ENCODE measurements around the gene CDC16. TPM values are rescaled to one million over a fixed set of nuclear protein-coding genes. Genes with fewer than 3 reads are reported as not detected.
"Not testable (repeated sequence)": the region's sequence is repeated elsewhere in the genome, so short reads cannot be mapped to it uniquely, and the experiment has no call there.

CDC16 gene
- total RNA-seq, 1 donor from 2014 or later: 73.6 TPM

GRCh38 chr13:114257014-114257413, 22.3 kb downstream of the CDC16 start:
- DNase-seq (ENCODE audit: low spot score) (no peak), ATAC-seq (no peak)
- intact Hi-C loops (cut with DNase I): no loop called here

GRCh38 chr13:114258589-114258988, 23.9 kb downstream of the CDC16 start:
- ATAC-seq (no peak), DNase-seq (ENCODE audit: low spot score) (no peak)
- intact Hi-C loops (cut with DNase I): no loop called here

GRCh38 chr13:114259374-114259773, 24.7 kb downstream of the CDC16 start:
- DNase-seq (ENCODE audit: low spot score) (no peak), ATAC-seq (no peak)
- intact Hi-C loops (cut with DNase I): no loop called here

DNA sequence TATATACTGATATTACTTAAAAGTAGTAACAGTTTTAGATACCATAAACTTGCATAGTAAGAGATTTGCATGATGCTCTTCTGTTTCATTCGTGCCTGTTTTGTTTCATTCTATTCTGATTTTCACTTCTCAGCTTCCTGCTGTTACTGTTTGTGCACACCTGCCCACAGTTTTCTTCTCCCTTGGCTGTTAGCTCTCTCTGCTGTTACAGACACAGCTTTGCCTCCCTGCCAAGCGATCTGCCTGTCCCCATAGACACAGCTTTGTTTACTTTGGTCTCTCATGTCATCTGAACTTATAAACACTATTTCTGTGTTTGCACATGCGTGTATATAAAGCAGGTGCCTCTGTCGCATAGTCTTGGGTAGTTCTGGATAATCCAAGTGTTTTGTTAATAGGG, 25.3 kb downstream of the CDC16 start:
- no peak for ATAC-seq
- DNase-seq (ENCODE audit: low spot score): no peak
- intact Hi-C loops (cut with DNase I): no loop called here

DNA sequence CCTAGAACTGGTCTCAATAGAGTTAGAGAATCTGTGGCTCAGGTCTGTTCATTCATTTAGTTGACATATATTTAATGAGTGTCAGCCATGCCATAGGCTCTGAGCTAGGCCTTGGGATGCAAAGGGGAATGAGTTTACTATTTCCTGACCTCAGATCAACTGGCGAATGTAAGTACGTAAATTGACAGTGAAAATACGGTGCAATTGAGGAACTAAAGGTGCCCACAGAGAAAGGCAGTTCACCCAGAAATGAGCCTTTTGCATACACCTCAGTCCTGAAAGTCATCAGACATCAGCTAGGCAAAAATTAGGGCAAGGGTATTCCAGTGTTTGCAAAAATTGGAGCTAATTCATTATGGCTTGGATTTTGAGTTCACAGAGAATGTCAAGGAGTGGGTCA, 26.1 kb downstream of the CDC16 start:
- DNase-seq (ENCODE audit: low spot score): no peak
- intact Hi-C loops (cut with DNase I): no loop called here
- ATAC-seq: no peak

GRCh38 chr13:114261328-114261965, 26.8 kb downstream of the CDC16 start:
- intact Hi-C loops (cut with DNase I): no loop called here
- ATAC-seq (no peak), DNase-seq (ENCODE audit: low spot score) (no peak)

- DNase-seq (ENCODE audit: low spot score): no peak
- intact Hi-C loops (cut with DNase I): no loop called here
- no peak for ATAC-seq
Observed at GRCh38 chr13:114263578-114263977, 28.9 kb downstream of the CDC16 start.

- intact Hi-C loops (cut with DNase I); DNase-seq (ENCODE audit: low spot score); ATAC-seq: not testable (repeated sequence)
Observed at GRCh38 chr13:114264313-114264712, 29.6 kb downstream of the CDC16 start.

- intact Hi-C loops (cut with DNase I): no loop called here
- ATAC-seq (no peak), DNase-seq (ENCODE audit: low spot score) (no peak)
Observed at GRCh38 chr13:114264886-114265611, 30.4 kb downstream of the CDC16 start.

- intact Hi-C loops (cut with DNase I): no loop called here
- ATAC-seq (no peak), DNase-seq (ENCODE audit: low spot score) (no peak)
Observed at GRCh38 chr13:114266241-114266640, 31.5 kb downstream of the CDC16 start.

DNA sequence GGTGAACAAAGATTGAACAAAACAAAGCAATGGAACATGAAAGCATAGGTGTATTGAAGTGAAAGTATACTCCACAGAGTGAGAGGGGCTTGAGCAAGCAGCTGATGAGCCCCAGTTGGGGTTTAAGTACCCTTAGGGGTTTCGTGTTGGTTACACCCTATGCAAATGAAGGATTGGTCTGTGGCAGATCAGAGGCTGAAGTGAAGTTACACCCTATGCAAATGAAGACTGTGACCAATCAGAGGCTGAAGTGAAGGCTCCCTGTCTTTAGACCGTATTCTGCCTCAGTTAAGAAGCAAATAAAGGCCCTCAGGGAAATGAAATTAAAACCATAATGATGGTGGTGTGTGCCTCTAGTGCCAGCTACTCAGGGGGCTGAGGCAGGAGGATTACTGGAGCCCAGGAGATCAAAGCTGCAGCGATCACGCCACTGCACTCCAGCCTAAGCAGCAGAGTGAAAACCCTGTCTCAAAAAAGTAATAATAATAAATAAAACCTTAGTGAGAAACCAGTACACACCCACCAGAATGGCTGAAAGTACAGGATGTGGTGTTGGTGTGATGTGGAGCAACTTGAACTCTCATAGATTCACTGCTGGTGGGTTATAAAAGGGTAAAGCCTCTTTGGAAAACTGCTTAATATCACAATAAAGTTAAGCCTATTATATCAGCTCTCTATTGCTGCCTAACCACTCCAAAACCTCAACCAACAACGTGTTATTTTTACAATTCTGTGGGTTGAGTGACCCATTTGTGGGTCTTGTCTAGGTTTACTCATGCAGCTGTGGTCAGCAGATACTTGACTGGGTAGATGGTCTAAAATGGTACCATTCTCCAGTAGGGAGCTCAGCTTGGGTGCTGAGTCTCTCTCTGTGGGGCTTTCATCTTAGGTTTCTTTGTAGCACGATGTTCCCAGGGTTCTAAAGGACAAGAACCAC, 33.9 kb downstream of the CDC16 start:
- intact Hi-C loops (cut with DNase I): no loop called here
- no peak for ATAC-seq
- DNase-seq (ENCODE audit: low spot score): no peak

DNA sequence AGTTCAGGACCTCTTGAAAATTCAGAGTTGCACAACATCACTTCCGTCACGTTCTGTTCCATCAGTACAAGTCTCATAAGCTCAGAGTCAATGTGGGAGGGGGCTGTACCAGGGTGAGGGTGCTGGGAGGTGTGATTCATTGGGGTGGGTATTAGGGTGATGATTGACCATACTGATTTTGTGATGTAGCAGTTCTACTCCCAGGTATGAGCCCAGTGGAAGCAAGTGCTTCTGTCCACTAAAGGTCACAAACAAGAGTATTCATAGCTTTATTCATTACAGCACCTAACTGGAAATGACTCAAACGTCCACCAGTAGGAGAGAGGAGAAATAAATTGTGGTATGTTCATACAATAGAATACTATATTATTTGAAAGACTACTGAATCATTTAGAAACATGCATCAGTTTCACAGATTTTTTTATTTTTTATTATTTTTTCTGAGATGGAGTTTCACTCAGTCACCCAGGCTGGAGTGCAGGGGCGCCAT, 34.6 kb downstream of the CDC16 start:
- intact Hi-C loops (cut with DNase I): no loop called here
- no peak for ATAC-seq
- no peak for DNase-seq (ENCODE audit: low spot score)

DNA sequence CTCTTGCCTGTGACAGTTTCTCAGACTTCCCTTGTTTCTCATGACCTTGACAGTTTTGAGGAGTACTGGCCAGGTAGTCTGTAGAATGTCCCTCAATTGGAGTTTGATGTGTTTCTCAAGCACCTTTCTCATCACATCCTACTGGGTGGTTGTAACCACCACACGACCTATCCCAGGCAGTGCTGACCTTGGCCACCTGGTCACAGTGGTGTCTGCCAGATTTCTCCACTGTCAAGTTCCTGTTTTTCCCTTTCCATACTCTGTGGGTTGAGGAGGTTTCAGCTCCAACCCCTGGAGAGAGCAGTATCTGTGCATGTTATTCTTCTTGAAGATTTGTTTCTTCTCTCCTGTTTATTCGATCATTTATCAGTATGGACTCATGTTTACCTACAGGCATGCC, 38.3 kb downstream of the CDC16 start:
- no peak for ATAC-seq
- no peak for DNase-seq (ENCODE audit: low spot score)
- intact Hi-C loops (cut with DNase I): no loop called here

GRCh38 chr13:114275304-114275703, 40.6 kb downstream of the CDC16 start:
- intact Hi-C loops (cut with DNase I): no loop called here
- no peak for DNase-seq (ENCODE audit: low spot score)
- no peak for ATAC-seq

GRCh38 chr13:114279146-114279545, 44.4 kb downstream of the CDC16 start:
- DNase-seq (ENCODE audit: low spot score) (no peak), ATAC-seq (no peak)
- intact Hi-C loops (cut with DNase I): no loop called here

DNA sequence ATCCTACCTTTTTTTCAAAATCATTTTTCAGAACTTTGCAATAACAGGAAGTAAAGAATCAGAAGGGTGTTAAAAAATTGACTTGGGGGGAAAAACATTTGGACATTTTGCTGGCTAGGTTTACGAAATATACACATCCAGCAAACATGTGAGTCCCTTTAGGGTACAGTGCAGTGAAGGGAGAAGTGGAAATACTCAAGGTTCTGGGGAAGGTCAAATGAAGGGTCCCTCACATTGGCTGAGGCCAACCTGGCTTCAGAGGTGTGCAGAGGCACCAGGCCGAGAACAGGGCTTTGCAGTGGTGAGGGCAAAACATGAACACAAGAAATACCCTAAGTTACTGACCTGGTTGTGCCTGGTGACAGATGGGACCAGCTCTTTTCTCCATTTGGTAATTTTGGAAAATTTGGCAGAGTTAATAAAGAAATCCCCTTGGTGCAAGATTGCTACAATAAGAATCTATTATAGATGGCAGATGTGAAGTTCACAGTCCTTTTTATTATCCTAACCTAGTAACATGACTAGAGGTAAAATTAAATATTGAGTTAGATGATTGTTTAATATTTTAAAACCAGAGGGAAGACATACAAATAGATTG, 45.2 kb downstream of the CDC16 start:
- ATAC-seq (no peak), DNase-seq (ENCODE audit: low spot score) (no peak)
- intact Hi-C loops (cut with DNase I): no loop called here

DNA sequence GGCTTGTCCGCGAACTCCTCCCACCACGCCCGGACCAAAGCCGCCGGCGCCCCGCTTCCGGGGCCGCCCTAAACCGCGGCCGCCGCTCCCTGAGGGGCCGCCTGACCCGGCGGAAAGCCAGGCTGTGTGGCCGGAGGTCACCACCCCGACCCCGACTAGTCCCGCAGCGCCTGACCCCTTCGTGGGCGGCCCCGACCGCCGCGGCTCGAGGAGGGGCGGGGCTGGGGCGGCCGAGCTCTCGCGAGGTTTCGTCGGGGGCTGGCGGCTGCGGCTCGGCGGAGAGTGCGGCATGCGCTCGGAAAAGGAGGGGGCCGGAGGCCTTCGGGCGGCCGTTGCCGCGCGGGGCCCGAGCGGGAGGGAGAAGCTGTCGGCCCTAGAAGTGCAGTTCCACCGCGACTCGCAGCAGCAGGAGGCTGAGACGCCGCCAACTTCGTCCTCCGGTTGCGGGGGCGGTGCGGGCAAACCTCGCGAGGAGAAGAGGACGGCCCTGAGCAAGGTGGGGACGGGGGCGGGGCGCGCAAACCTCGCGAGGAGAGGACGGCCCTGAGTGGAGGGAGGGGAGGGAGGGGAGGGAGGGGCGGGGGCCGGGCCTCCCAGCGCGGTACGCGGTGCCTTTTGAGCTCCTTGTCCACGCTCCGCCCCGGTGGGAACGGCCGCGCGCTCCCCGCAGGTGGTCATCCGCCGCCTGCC, 46.8 kb downstream of the CDC16 start, which contains the start of gene UPF3A:
UPF3A (plus strand) TSS at position 251 of the 690 bp plus-strand sequence; CDS start at position 290, 39 bp downstream.
- DNase-seq (ENCODE audit: low spot score) (peak; percentile 95), ATAC-seq (peak; percentile 94)
- intact Hi-C loops (cut with DNase I): no loop called here

DNA sequence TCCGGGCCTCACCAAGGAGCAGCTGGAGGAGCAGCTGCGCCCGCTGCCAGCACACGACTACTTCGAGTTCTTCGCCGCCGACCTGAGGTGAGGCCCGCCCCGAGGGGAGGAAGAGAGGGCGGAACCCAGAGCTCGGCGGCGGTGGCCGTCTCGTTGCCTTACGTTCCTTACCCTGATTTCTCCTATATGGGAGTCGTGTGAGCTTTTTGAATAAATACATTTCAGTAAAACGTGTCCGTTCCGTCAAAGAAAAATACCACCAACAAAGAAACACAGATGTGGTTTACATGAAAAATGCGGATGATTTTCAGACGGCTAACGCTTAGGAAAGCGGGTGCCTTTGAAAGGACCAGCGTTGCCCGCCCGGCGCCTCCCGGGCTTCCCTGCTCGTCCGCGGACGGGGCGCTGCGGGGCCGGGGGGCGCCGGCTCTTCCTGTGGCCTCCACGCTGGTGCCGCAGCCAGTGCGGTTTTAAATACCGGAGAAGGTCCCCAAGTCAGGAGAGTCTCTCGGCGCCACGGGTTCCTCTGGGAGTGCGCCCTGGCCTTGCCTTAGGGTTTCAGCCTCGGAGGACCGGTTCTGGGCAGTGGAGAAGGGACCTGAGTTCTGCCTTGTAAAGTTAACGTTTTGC, 47.5 kb downstream of the CDC16 start:
- DNase-seq (ENCODE audit: low spot score): peak; percentile 69
- intact Hi-C loops (cut with DNase I): no loop called here
- peak; percentile 82 for ATAC-seq

Data from sciatic nerve (tissue), 2 donors.